NCI-H510A treated with DMSO at 0.1 percent for 48 hours (cell line): Measurements from ENCODE around the gene ST7.

Experiments
- DNase-seq: peaks from one replicate; lab custom pipeline; 2025; lab: John Stamatoyannopoulos, UW

ST7 gene

GRCh38 chr7:117008886-117009531 lies 55.7 kb downstream of the ST7 start:
- no peak for DNase-seq

GRCh38 chr7:117009705-117010361 lies 56.5 kb downstream of the ST7 start:
- DNase-seq = no peak

GRCh38 chr7:117010375-117011133 lies 57.3 kb downstream of the ST7 start:
- DNase-seq = no peak

- DNase-seq = no peak
Observed at GRCh38 chr7:117011419-117012260, 58.3 kb downstream of the ST7 start.

- no peak for DNase-seq
Observed at GRCh38 chr7:117012284-117012683, 59.0 kb downstream of the ST7 start.

- no peak for DNase-seq
Observed at GRCh38 chr7:117012696-117013095, 59.4 kb downstream of the ST7 start.

GRCh38 chr7:117014099-117014656 lies 60.9 kb downstream of the ST7 start:
- no peak for DNase-seq

- DNase-seq = no peak
Observed at GRCh38 chr7:117014673-117015133, 61.4 kb downstream of the ST7 start.

GRCh38 chr7:117015258-117016184 lies 62.2 kb downstream of the ST7 start:
- DNase-seq = no peak

GRCh38 chr7:117017017-117017451 lies 63.7 kb downstream of the ST7 start:
- DNase-seq = no peak

GRCh38 chr7:117017702-117018266 lies 64.5 kb downstream of the ST7 start:
- DNase-seq = no peak

GRCh38 chr7:117018713-117019112 lies 65.4 kb downstream of the ST7 start:
- no peak for DNase-seq

GRCh38 chr7:117019287-117019686 lies 66.0 kb downstream of the ST7 start:
- DNase-seq = no peak

GRCh38 chr7:117019786-117020590 lies 66.7 kb downstream of the ST7 start:
- peak; percentile 81 for DNase-seq

GRCh38 chr7:117020591-117020973 lies 67.3 kb downstream of the ST7 start:
- DNase-seq = peak; percentile 34

GRCh38 chr7:117021366-117021765 lies 68.1 kb downstream of the ST7 start:
- no peak for DNase-seq

GRCh38 chr7:117021986-117022385 lies 68.7 kb downstream of the ST7 start:
- DNase-seq = no peak

- DNase-seq = no peak
Observed at GRCh38 chr7:117023325-117023854, 70.1 kb downstream of the ST7 start.

GRCh38 chr7:117024811-117025210 lies 71.5 kb downstream of the ST7 start:
- DNase-seq = no peak
